ENCODE measurements around the gene LIPN.
A peak's percentile ranks its signal among the peaks of the same experiment; 100 is the strongest.

LIPN gene

DNA sequence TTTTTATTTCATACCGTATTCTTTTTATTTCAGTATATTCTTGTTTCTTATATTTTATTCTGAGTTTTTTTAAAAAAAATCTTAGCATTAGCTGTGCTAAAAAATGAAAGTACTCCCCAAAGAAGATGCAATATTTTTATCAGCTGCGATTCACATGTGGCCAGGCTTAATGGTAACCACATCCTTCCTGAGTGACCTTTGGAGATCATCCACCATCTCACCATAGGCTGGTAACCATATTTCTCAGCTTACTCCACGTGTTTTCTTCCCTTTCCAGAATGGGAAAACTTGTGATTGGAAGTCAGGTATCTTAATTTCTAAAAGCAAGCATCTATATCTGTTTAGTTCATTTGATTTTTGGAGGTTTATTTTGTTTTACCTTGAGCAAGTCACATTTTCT is 23.9 kb downstream of the LIPN start:
- DNase-seq = no peak

DNA sequence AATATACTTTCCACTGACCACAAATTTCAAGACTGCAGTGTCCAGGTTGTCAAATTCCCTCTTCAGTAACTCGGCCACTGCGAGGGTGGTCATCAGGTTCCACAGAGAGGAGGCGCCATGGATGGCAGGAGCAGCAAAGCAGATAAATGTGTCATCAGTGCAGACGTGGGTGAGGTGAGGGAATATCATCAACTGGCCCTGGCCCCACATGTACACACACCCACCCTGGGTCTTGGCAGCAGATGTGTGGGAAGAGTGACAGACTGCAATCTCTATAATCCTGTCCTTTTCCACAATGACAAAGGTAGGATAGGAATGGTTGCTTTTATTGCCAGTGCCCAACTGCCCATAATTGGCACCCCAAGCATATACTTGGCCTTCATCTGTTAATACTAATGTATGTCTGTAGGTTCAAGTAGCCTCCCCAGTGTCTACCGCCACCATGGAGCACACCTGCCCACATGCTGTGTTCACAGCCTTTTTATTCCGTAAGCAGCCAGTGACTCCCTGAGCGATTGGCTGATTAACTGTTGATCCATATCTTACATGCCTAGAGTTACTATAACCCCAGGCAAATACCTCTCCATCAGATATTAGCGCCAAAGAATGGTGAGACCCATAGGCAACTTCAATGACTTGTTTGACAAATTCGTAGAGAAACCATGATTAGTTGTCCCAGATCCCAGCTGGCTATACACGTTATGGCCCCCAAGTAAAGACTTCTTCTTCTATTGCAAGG is 26.4 kb downstream of the LIPN start:
- no peak for DNase-seq

GRCh38 chr10:88787463-88787862 is 27.6 kb downstream of the LIPN start:
- no peak for DNase-seq

- DNase-seq = no peak
Measured at GRCh38 chr10:88788924-88789323, 29.1 kb downstream of the LIPN start.

GRCh38 chr10:88791924-88792323 is 32.1 kb downstream of the LIPN start:
- no peak for DNase-seq

GRCh38 chr10:88792661-88793060 is 32.8 kb downstream of the LIPN start:
- peak in 27 of 58 donors; percentile 0 to 35 (median 6) for DNase-seq

- no peak for DNase-seq
Measured at GRCh38 chr10:88793712-88794299, 34.0 kb downstream of the LIPN start.

GRCh38 chr10:88794731-88795130 is 34.9 kb downstream of the LIPN start:
- no peak for DNase-seq

- no peak for DNase-seq
Measured at GRCh38 chr10:88800152-88801125, 40.6 kb downstream of the LIPN start.

GRCh38 chr10:88802523-88803285 is 42.9 kb downstream of the LIPN start, which contains the start of gene LIPM:
TSS of gene LIPM (plus strand) at chr10:88802730. CDS start at chr10:88802897, 167 bp downstream.
- DNase-seq = no peak

DNA sequence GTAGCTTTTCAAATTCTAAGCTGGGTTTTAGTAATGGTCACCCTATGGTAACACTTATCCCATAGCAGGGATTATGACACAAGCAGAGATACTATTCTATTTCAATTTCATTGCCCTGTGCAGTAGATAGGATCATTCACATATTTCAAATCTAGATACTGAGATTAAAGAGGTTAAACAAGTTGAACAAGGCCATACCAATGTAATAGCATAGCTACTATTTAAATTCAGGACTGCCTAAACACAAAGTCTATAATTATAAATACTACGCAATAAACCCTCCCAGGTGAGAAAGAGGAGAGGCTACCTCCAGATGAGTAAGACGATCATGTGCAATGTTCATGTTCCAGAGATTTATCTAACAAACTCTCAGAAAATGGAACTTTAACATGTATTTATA is 43.8 kb downstream of the LIPN start:
- no peak for DNase-seq

DNA sequence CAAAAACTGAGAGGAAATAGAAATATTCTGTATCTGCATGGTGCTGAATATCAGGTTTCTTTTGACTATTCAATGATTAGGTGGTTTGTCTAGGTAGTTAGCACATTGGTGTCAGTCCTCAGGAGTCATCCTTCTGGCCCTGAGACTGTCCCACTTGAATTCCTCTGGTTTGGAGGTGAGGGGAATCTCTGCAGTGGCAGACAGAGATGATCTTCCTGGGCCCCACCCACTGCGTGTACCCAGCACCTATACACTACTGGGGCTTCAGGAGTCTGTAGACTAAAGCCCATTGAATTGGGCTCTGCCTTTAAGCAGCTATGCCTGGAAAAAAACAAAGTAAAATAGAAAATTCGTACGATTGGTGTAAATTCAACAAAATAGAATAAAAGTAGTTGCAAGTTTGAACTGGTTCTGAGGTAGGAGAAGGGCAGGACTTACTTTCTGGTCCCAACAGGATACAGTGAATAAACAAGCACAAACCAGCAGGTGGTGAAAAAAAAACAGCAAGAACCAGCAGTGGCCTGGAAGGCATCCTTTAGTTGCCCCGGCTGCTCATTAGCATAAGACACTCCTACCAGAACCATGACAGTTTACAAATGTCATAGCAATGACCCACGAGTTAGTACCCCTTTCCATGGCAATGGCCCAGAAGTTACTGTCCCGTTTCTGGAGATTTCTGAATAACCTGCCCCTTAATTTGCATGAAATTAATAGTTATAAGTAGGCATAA is 44.4 kb downstream of the LIPN start:
- no peak for DNase-seq

DNA sequence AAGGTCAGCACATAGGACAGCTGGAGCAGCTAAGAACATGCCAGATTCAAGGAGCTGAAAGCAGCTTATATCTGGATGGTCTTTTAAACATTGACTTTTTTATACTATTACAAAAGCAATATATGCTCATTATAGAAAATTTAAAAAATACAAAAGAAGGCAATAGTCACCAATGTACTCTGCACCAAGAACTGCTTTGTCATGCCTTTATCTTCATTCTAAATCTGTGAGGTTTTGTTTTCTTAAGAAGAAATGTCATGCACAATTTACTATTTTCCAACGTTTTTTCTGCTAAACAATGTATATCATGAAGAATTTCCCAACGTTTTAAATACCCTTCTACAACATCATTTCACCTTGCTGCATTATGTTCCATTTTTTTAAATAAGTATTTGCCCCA is 45.5 kb downstream of the LIPN start:
- DNase-seq = no peak

DNA sequence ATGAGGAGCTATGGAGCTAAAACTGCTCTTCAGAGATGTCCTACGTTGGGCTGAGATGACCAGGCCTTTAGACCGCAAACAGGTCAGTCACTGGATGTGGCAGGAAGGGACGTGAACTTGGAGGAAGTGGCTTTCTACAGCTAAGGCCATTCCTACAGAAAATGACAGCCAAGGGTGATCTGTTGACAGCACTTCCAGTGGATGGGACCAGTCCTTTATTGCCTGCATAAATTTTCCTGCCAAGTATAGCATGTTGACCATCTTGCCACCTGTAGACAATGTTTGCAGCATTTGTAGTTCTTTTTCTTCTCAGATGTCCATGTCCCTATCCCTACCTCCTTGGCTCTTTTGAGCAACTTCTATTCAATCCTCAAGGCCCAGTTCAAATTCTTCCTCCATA is 46.1 kb downstream of the LIPN start:
- no peak for DNase-seq

DNA sequence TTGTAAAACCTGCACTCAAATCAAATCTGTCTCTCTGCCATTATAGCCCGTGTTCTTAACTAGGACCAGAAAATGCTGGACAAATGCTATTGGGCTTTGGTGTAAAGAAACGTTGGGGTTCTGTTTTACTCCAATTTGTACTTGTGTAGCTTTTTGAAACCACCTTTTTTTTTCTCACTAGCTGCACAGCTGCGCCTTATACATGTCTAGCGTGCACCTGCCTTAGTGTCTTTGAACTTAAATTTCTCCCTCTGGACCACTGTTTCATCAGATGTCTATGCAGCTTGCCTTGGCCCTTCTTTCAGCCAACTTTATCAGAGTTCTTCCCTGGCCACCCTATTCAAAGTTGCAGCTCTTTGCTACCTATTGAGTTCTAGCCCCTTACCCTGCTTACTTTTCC is 49.8 kb downstream of the LIPN start:
- no peak for DNase-seq

- peak in 5 of 58 donors; percentile 0 to 8 (median 3) for DNase-seq
Measured at GRCh38 chr10:88810196-88810961, 50.6 kb downstream of the LIPN start.

GRCh38 chr10:88813200-88813599 is 53.4 kb downstream of the LIPN start:
- DNase-seq = no peak

DNA sequence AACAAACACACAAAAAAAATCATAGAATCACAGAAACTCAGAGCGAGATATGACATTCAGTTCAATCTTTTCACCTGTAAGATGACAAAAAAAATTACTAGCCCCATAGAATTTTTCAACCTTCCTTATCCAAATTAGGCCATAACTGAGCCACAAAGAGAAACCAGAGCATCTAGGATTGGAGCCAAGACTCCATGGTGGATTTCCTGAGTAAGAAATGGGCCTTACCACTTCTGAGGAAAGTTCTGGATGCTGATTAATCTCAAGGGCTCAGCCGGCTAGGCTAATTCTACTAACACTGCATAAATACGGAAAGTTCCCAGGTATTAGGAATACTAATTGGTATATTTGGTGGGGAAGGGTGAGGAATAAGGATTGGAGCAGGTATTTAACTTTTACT is 59.5 kb downstream of the LIPN start:
- no peak for DNase-seq

DNA sequence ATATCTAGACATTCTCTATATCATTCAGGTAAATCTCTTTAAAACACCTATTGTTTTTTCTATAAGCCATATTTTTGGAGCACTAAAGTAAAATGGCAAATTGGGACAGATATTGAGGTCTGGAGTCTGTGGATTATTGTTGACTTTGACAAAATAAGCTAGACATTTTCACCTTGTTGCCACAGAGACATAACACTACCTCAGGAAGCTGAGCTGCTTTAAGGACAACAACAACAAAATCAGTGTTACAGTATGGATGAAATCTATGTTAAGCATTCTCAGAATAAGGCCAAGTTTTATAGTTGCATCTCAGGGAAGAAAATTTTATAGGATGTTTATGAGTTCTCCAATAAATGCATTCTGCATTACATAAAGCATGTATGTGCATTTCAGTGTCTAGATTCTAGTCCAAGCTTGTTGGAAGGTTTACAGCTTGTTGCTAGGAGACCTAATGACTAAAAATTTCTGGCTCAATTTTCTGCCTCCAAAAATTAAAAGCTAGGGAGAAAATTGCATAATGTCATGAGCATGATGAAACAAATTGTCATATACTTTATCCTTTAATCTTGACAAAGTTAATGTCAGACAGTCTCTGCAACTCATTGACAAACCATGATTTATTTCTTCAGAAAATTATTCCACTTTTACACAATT is 61.1 kb downstream of the LIPN start:
- peak in 1 of 58 donors; percentile 9 for DNase-seq
